ENCODE results near the gene MALT1.

MALT1 gene

GRCh38 chr18:58723810-58724602 lies 52.7 kb downstream of the MALT1 start:
- no peaks in the 10 kb centered on the region for H3K27me3 Mint-ChIP-seq (ENCODE audit: low read depth)
- H3K4me3 Mint-ChIP-seq: no peak overlapping the region

DNA sequence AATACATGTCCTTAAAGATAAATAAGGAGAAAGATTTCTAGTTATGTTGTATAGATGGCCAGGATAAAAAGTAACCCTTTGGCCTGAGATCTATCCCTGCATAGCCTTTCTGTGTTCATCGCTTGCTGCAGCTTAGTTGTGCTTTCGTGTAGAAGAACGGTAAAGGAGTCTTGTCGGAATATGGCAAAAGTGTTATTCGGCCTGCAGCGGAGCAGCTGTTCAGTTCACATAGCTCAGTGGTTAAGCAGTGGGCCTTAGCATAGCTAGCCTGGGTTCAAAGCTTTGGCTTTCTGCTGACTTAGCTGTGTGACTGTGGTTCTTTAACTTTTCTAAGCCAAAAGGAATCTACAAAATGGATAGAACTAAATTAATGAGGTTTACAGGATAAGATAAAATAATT lies 55.4 kb downstream of the MALT1 start:
- no peaks in the 10 kb centered on the region for H3K9me3 Mint-ChIP-seq
- H3K4me3 Mint-ChIP-seq: peak overlapping the region in 1 of 3 experiments; percentile 7
- TF ChIP-seq CTCF (IDR thresholded peaks at IDR 0.05; ENCODE audit: unreplicated experiment in 3 of 3): no peak

More at GRCh38 chr18:58723810-58724602, 52.7 kb downstream of the MALT1 start:
- Mint-ChIP-seq H3K27ac (no peak overlapping the region), H3K9me3 (no peaks in the 10 kb centered on the region), H3K36me3 (ENCODE audit: low read depth) (peaks cover 48% of the 10 kb centered on the region), H3K4me1 (peaks cover 15% of the 10 kb centered on the region)
- TF ChIP-seq CTCF (IDR thresholded peaks at IDR 0.05; ENCODE audit: unreplicated experiment in 3 of 3): no peak

GRCh38 chr18:58727776-58728500 lies 56.7 kb downstream of the MALT1 start:
- no peak for TF ChIP-seq CTCF (IDR thresholded peaks at IDR 0.05; ENCODE audit: unreplicated experiment in 3 of 3)
- no peaks in the 10 kb centered on the region for H3K27me3 Mint-ChIP-seq (ENCODE audit: low read depth)
- peak overlapping the region in 1 of 3 experiments; percentile 33 for H3K27ac Mint-ChIP-seq
- H3K36me3 Mint-ChIP-seq (ENCODE audit: low read depth): peaks cover 50% of the 10 kb centered on the region
- H3K4me1 Mint-ChIP-seq: peaks cover 15% of the 10 kb centered on the region
- no peak overlapping the region for H3K4me3 Mint-ChIP-seq
- no peaks in the 10 kb centered on the region for H3K9me3 Mint-ChIP-seq

More for the DNA sequence above, 55.4 kb downstream of the MALT1 start:
- H3K4me1 Mint-ChIP-seq: peaks cover 15% of the 10 kb centered on the region
- H3K27ac Mint-ChIP-seq: peak overlapping the region; percentile 6 to 84 (median 45)
- H3K27me3 Mint-ChIP-seq (ENCODE audit: low read depth): no peaks in the 10 kb centered on the region
- H3K36me3 Mint-ChIP-seq (ENCODE audit: low read depth): peaks cover 49% of the 10 kb centered on the region

GRCh38 chr18:58728719-58729118 lies 57.5 kb downstream of the MALT1 start:
- Mint-ChIP-seq H3K4me1 (peaks cover 15% of the 10 kb centered on the region), H3K4me3 (no peak overlapping the region), H3K27me3 (ENCODE audit: low read depth) (no peaks in the 10 kb centered on the region), H3K9me3 (no peaks in the 10 kb centered on the region), H3K27ac (no peak overlapping the region), H3K36me3 (ENCODE audit: low read depth) (peaks cover 51% of the 10 kb centered on the region)
- no peak for TF ChIP-seq CTCF (IDR thresholded peaks at IDR 0.05; ENCODE audit: unreplicated experiment in 3 of 3)

- Mint-ChIP-seq H3K4me1 (peaks cover 15% of the 10 kb centered on the region), H3K27ac (no peak overlapping the region), H3K36me3 (ENCODE audit: low read depth) (peaks cover 64% of the 10 kb centered on the region), H3K4me3 (no peak overlapping the region), H3K27me3 (ENCODE audit: low read depth) (no peaks in the 10 kb centered on the region), H3K9me3 (no peaks in the 10 kb centered on the region)
- TF ChIP-seq CTCF (IDR thresholded peaks at IDR 0.05; ENCODE audit: unreplicated experiment in 3 of 3): no peak
These were observed 59.4 kb downstream of the MALT1 start for GRCh38 chr18:58730618-58731017.
